Measurements from ENCODE around the gene AOAH. TPM values are rescaled to one million over a fixed set of nuclear protein-coding genes. Genes with fewer than 3 reads are reported as not detected.

Gene AOAH
- total RNA-seq, 4 donors from 2014 or later = 0.69 to 3.2 (median 2.2) TPM

GRCh38 chr7:36642010-36642409 lies 82.3 kb downstream of the AOAH start:
- no peak overlapping the region for H3K4me3 ChIP-seq (ENCODE audit: low read depth, poor library complexity, severe bottlenecking)
- no peak for DNase-seq (ENCODE audit: low spot score in 2 of 2)
- TF ChIP-seq POLR2A (IDR thresholded peaks at IDR 0.05) (no peak), CTCF (IDR thresholded peaks at IDR 0.05) (no peak)
- intact Hi-C loops (cut with DNase I; ENCODE audit: low total_unique reads) = no loop called here
- 94 to 96% methylated on average over 3 of the region's 3 CpGs for WGBS, 2 donors

DNA sequence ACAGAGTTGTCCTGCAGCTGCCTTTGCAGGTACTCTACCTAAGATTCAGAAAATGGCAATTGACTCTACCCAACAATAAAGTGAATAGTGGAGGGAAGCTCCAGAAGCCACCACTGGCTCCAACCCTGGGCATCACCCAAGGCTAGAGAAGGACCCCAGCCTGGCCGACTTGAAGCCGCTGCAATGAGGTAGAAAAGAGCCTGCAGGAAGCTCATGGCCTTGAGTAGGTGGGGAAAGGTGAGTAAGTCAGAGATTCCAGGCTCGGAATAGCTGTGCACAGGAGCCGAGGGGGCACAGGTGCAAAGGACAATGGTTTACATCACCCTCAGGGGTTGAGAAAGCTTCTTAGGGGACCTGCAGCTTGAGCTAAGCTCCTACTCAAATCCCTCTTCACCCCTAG lies 83.6 kb downstream of the AOAH start:
- TF ChIP-seq CTCF (IDR thresholded peaks at IDR 0.05) (no peak), POLR2A (IDR thresholded peaks at IDR 0.05) (no peak)
- no peak overlapping the region for H3K4me3 ChIP-seq (ENCODE audit: low read depth, poor library complexity, severe bottlenecking)
- WGBS, 2 donors = 91 to 94% methylated on average over 4 of the region's 4 CpGs
- intact Hi-C loops (cut with DNase I; ENCODE audit: low total_unique reads) = no loop called here
- no peak for DNase-seq (ENCODE audit: low spot score in 2 of 2)

DNA sequence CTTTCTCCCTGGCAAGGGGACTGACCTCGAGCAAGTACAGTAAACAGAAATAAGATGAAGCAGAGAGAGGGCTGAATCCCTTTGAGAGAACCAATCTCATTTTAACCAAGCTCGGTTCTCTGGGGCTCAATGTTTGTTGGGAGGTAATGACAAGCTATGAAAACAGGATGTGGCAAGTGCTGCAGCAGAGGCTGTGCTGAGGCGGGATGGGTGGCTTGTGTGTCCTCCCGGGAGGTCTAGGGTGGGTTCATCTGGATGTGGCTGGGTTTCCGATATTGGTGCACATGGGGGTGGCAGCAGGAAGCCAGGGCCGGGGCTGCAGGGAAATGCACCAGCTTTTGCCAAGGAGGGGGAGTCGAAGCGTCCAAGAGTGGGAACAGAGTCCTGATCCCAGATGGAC lies 84.5 kb downstream of the AOAH start:
- H3K4me3 ChIP-seq (ENCODE audit: low read depth, poor library complexity, severe bottlenecking) = no peak overlapping the region
- TF ChIP-seq POLR2A (IDR thresholded peaks at IDR 0.05) (no peak), CTCF (IDR thresholded peaks at IDR 0.05) (no peak)
- no peak for DNase-seq (ENCODE audit: low spot score in 2 of 2)
- WGBS, 2 donors = 67 to 73% methylated on average over 8 of the region's 8 CpGs
- intact Hi-C loops (cut with DNase I; ENCODE audit: low total_unique reads) = no loop called here

DNA sequence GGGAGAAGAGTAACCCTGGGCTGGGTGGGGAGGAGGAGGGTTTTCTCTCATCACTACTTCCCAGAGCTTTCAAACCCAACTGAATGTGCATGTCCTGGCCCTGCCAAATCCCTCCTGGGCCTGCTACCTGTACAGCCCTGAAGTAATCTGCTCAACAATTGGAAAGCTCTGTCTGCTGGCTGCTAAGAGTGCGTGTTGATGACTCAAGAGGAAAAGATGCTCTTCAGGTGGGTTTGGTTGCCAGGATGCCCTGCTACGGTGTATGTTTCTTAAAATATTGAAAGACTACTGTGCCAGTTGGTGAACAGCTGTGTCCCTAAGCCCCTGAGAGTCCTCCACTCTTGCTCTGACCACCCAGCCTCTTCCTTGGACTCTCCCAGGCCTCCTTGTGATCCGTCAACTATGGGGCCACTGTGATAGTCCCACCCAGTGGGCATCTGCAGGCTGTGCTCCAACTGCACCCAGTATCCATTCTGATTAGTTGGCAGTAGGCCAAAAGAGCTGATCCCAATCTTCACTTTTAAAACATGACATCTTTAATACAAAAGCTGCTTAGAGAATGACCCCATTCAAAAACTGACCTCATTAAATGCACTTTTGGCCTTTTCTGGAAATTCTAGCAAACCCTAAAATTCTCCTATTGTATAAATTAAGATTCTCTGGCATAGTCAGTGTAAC lies 85.6 kb downstream of the AOAH start:
- TF ChIP-seq POLR2A (IDR thresholded peaks at IDR 0.05) (no peak), CTCF (IDR thresholded peaks at IDR 0.05) (no peak)
- DNase-seq (ENCODE audit: low spot score in 2 of 2) = no peak
- no peak overlapping the region for H3K4me3 ChIP-seq (ENCODE audit: low read depth, poor library complexity, severe bottlenecking)
- intact Hi-C loops (cut with DNase I; ENCODE audit: low total_unique reads) = no loop called here
- WGBS, 2 donors = 69 to 86% methylated on average over 3 of the region's 3 CpGs

DNA sequence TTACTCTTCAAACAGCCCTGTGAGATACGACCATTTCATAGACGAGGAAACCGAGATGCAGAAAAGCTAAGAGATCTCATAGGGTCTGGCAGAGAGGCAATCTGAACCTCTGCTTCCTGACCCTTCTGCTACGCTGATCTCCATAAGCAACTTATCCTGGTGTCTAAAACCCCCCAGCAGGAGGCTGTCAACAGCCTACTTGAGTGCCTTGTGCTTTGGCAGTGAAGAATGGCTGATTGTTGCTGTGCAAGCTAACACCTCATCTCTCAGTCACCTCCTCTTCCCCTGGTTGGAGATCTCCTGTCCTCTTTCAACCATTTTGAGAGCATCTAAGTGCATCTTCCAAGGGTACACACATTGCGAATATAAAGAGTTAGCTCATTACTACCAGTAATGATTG lies 86.2 kb downstream of the AOAH start:
- DNase-seq (ENCODE audit: low spot score in 2 of 2) = no peak
- no peak overlapping the region for H3K4me3 ChIP-seq (ENCODE audit: low read depth, poor library complexity, severe bottlenecking)
- WGBS, 2 donors = 91 to 94% methylated on average over 5 of the region's 5 CpGs
- no peak for TF ChIP-seq POLR2A (IDR thresholded peaks at IDR 0.05)
- no peak for TF ChIP-seq CTCF (IDR thresholded peaks at IDR 0.05)
- intact Hi-C loops (cut with DNase I; ENCODE audit: low total_unique reads) = no loop called here

DNA sequence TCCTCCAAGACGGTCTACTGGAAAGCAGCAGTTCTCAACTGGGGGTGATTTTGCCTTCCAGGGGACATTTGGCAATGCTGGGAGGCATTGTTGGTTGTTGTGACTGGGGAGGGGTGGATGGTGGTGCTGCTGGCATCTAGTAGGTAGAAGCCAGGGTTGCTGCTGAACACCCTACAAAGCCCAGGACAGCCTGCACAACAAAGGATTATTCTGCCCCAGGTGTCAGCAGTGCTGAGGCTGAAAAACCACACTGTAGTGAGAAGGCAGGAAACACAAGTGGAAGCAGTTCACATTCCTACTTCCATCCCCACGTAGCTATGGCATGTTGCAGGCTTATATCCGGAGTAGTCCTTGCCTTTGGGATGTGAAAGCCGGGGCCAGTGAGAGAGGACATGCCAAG lies 86.9 kb downstream of the AOAH start:
- intact Hi-C loops (cut with DNase I; ENCODE audit: low total_unique reads) = no loop called here
- TF ChIP-seq POLR2A (IDR thresholded peaks at IDR 0.05) = no peak
- no peak for TF ChIP-seq CTCF (IDR thresholded peaks at IDR 0.05)
- WGBS, 2 donors = 74 to 75% methylated on average over 4 of the region's 4 CpGs
- no peak overlapping the region for H3K4me3 ChIP-seq (ENCODE audit: low read depth, poor library complexity, severe bottlenecking)
- DNase-seq (ENCODE audit: low spot score in 2 of 2) = no peak
